Measurements from ENCODE around the gene HS6ST1. TPM values are rescaled to one million over a fixed set of nuclear protein-coding genes. Genes with fewer than 3 reads are reported as not detected.

HS6ST1 gene
- total RNA-seq, 1 donor from 2014 or later: 31.1 TPM

DNA sequence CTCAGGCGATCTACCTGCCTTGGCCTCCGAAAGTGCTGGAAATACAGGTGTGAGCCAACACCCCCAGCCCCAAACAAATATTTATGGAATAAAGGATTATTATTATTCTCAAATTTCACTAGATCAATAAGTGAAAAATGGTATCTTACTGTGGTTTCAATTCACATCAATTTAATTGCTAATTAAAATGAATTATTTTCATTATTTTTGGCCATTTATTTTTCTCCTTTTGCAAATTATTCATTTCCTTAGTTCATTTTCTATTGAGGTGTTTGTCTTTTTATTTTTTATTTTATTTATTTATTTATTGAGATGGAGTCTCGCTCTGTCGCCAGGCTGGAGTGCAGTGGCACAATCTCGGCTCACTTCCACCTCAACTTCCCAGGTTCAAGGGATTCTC, 11.9 kb upstream of the HS6ST1 start:
- no peak for DNase-seq (ENCODE audit: low spot score)
- Mint-ChIP-seq H3K4me3 (no peak overlapping the region), H3K27ac (no peak overlapping the region), H3K4me1 (peaks cover 6% of the 10 kb centered on the region), H3K36me3 (peaks cover 5% of the 10 kb centered on the region), H3K9me3 (peaks cover 27% of the 10 kb centered on the region), H3K27me3 (ENCODE audit: insufficient read depth, low read depth) (no peaks in the 10 kb centered on the region)
- Histone ChIP-seq H3K36me3 (no peaks in the 10 kb centered on the region), H3K27ac (no peak overlapping the region), H3K27me3 (no peaks in the 10 kb centered on the region), H3F3A (ENCODE audit: low read depth) (no peaks in the 10 kb centered on the region), H3K4me1 (no peaks in the 10 kb centered on the region), H3K9ac (no peak overlapping the region), H3K4me3 (no peak overlapping the region), H2AFZ (replicated peaks) (no peak overlapping the region), H3K4me2 (no peak overlapping the region), H4K20me1 (ENCODE audit: low read depth) (no peaks in the 10 kb centered on the region), H3K9me3 (ENCODE audit: low read depth) (peaks cover 13% of the 10 kb centered on the region), H3K79me2 (ENCODE audit: low read depth) (no peaks in the 10 kb centered on the region)
- TF ChIP-seq EZH2phosphoT487 (IDR thresholded peaks at IDR 0.05) (no peak), CTCF (IDR thresholded peaks at IDR 0.05) (no peak), EZH2 (IDR thresholded peaks at IDR 0.05) (no peak)

GRCh38 chr2:128329607-128330006, 10.9 kb upstream of the HS6ST1 start:
- no peak overlapping the region for H2AFZ ChIP-seq (replicated peaks)
- Mint-ChIP-seq H3K27me3 (ENCODE audit: insufficient read depth, low read depth) (no peaks in the 10 kb centered on the region), H3K4me1 (peaks cover 11% of the 10 kb centered on the region), H3K36me3 (peaks cover 5% of the 10 kb centered on the region), H3K27ac (no peak overlapping the region), H3K9me3 (peaks cover 22% of the 10 kb centered on the region), H3K4me3 (no peak overlapping the region)
- no peak overlapping the region for H3K4me3 ChIP-seq
- H3K4me2 ChIP-seq: no peak overlapping the region
- H3K36me3 ChIP-seq: no peaks in the 10 kb centered on the region
- H3K9me3 ChIP-seq (ENCODE audit: low read depth): peaks cover 13% of the 10 kb centered on the region
- H3K27ac ChIP-seq: no peak overlapping the region
- no peaks in the 10 kb centered on the region for H3K4me1 ChIP-seq
- no peaks in the 10 kb centered on the region for H3F3A ChIP-seq (ENCODE audit: low read depth)
- TF ChIP-seq EZH2 (IDR thresholded peaks at IDR 0.05) (no peak), CTCF (IDR thresholded peaks at IDR 0.05) (no peak), EZH2phosphoT487 (IDR thresholded peaks at IDR 0.05) (no peak)
- no peak overlapping the region for H3K9ac ChIP-seq
- no peaks in the 10 kb centered on the region for H3K79me2 ChIP-seq (ENCODE audit: low read depth)
- DNase-seq (ENCODE audit: low spot score): no peak
- H3K27me3 ChIP-seq: no peaks in the 10 kb centered on the region
- no peaks in the 10 kb centered on the region for H4K20me1 ChIP-seq (ENCODE audit: low read depth)

DNA sequence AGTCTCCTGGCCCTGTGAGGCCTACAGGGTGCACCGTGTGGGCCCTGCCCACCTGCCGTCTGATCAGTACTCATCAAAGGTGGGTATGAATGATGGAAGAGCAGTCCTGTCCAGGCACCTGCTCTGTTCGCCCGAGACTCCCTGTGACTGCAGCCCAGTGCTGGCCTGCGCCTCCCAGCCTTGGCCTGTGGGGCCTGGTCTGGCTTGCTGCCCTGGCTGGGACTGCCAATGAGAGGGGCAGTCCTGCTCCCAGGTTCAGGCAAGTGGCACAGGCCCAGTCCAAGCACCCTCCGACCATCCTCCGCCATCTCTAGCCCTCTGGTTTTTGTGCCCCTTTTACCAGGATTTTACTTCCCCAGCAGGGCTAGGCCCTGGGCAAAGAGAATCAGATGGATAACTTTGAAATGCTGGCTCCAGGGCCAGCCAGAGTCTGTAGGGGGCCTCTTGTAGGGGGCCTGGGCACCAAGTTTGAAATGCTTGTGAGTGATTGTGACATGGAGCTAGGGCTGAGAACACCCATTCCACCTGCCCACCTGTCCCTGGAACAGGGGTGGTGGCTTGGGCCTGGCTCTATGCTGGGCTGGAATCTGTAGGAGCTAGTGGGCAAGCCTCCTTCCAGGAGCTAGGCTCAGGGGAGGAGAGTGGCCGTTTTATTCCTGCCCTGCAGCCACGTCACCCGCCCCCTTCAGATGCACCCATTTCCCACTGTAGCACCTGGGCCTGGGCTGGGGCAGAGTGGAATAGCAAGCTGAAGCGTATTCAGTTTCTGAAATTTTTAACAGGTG, 8.7 kb upstream of the HS6ST1 start:
- peaks cover 16% of the 10 kb centered on the region for H3K9me3 Mint-ChIP-seq
- H3K4me3 ChIP-seq: no peak overlapping the region
- no peaks in the 10 kb centered on the region for H3K27me3 ChIP-seq
- H3K4me1 ChIP-seq: peaks cover 5% of the 10 kb centered on the region
- DNase-seq (ENCODE audit: low spot score): no peak
- peaks cover 13% of the 10 kb centered on the region for H3K9me3 ChIP-seq (ENCODE audit: low read depth)
- H3K4me1 Mint-ChIP-seq: peaks cover 24% of the 10 kb centered on the region
- H2AFZ ChIP-seq (replicated peaks): no peak overlapping the region
- H3F3A ChIP-seq (ENCODE audit: low read depth): no peaks in the 10 kb centered on the region
- no peaks in the 10 kb centered on the region for H3K79me2 ChIP-seq (ENCODE audit: low read depth)
- no peaks in the 10 kb centered on the region for H3K27me3 Mint-ChIP-seq (ENCODE audit: insufficient read depth, low read depth)
- TF ChIP-seq CTCF (IDR thresholded peaks at IDR 0.05) (no peak), EZH2phosphoT487 (IDR thresholded peaks at IDR 0.05) (no peak), EZH2 (IDR thresholded peaks at IDR 0.05) (no peak)
- H3K4me3 Mint-ChIP-seq: no peak overlapping the region
- no peak overlapping the region for H3K27ac Mint-ChIP-seq
- no peak overlapping the region for H3K4me2 ChIP-seq
- H3K36me3 Mint-ChIP-seq: peaks cover 3% of the 10 kb centered on the region
- H3K9ac ChIP-seq: no peak overlapping the region
- H3K36me3 ChIP-seq: no peaks in the 10 kb centered on the region
- H4K20me1 ChIP-seq (ENCODE audit: low read depth): no peaks in the 10 kb centered on the region
- H3K27ac ChIP-seq: no peak overlapping the region

Data from neural progenitor cell (in vitro differentiated cells).